ENCODE results near the gene PTCH1. TPM values are rescaled to one million over a fixed set of nuclear protein-coding genes. Genes with fewer than 3 reads are reported as not detected.

Gene PTCH1
- total RNA-seq, 3 donors from 2014 or later, result 11.9 to 38.1 (median 32.1) TPM

DNA sequence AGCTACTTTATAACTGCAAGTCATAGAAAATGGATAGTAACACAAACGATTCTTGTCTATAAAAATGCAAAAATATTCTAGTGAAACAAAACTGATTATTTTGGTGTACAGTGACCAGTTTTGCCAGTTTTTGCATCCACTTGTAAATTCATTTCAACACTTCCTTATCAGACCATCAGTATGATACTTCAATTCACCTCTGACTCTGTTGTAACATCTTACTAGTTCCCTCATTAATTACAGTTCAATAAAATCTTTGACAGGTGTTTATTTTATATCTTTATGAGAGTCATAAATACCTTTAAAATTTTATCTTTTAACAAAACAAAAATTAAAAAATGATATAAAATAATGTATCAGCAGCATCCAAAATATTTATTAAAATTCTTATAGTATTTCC lies 13.1 kb upstream of the PTCH1 start:
- H3K36me3 ChIP-seq (ENCODE audit: low read depth), result no peaks in the 10 kb centered on the region
- H3K4me3 ChIP-seq, result no peak overlapping the region
- H3K4me1 ChIP-seq (ENCODE audit: low read depth), result no peaks in the 10 kb centered on the region
- ATAC-seq (no peak), DNase-seq (no peak)
- intact Hi-C loops (cut with DNase I, micrococcal nuclease), result loop anchor here in 1 of 2 donors (5.0 kb wide), 1 partner anchor 278 kb away; no protein-coding TSS in a partner anchor
- H3K9me3 ChIP-seq, result no peaks in the 10 kb centered on the region
- TF ChIP-seq, protein P1, sequence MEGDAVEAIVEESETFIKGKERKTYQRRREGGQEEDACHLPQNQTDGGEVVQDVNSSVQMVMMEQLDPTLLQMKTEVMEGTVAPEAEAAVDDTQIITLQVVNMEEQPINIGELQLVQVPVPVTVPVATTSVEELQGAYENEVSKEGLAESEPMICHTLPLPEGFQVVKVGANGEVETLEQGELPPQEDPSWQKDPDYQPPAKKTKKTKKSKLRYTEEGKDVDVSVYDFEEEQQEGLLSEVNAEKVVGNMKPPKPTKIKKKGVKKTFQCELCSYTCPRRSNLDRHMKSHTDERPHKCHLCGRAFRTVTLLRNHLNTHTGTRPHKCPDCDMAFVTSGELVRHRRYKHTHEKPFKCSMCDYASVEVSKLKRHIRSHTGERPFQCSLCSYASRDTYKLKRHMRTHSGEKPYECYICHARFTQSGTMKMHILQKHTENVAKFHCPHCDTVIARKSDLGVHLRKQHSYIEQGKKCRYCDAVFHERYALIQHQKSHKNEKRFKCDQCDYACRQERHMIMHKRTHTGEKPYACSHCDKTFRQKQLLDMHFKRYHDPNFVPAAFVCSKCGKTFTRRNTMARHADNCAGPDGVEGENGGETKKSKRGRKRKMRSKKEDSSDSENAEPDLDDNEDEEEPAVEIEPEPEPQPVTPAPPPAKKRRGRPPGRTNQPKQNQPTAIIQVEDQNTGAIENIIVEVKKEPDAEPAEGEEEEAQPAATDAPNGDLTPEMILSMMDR (IDR thresholded peaks at IDR 0.05), result no peak

DNA sequence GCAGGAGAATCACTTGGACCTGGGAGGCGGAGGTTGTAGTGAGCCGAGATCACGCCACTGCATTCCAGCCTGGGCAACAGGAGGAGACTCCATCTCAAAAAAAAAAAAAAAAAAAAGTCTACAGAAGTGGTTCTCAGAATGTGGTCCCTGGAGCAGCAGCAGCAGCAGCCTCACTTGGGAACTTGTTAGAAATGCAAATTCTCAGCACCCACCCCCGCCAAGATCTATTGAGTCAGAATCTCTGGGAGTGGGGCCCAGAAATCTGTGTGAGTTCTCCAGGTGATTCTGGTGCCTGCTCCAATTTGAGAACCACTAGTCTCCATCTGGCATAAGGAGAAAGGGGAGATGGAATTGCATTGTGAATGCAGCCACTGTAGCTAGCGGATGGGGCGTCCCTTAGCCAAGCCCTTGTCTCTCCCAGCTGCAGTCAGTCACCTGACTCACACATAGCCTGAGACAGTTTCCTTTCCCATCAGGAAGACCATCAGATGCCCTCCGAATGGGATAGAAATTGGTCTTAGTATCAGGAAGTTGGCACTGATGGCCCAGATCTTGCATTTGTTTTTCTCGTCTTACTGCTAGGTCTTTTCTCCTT lies 12.2 kb upstream of the PTCH1 start:
- TF ChIP-seq, protein P1 (IDR thresholded peaks at IDR 0.05), result no peak
- H3K9me3 ChIP-seq, result no peaks in the 10 kb centered on the region
- no peaks in the 10 kb centered on the region for H3K36me3 ChIP-seq (ENCODE audit: low read depth)
- no peak overlapping the region for H3K4me3 ChIP-seq
- ATAC-seq (no peak), DNase-seq (no peak)
- no peaks in the 10 kb centered on the region for H3K4me1 ChIP-seq (ENCODE audit: low read depth)
- intact Hi-C loops (cut with DNase I, micrococcal nuclease), result loop anchor here in 1 of 2 donors (5.0 kb wide), 1 partner anchor 277 kb away; no protein-coding TSS in a partner anchor

GRCh38 chr9:95522871-95523370 lies 6.2 kb upstream of the PTCH1 start:
- ATAC-seq, result no peak
- no peaks in the 10 kb centered on the region for H3K9me3 ChIP-seq
- no peak for DNase-seq
- no peaks in the 10 kb centered on the region for H3K4me1 ChIP-seq (ENCODE audit: low read depth)
- intact Hi-C loops (cut with DNase I, micrococcal nuclease), result no loop called here
- H3K36me3 ChIP-seq (ENCODE audit: low read depth), result no peaks in the 10 kb centered on the region
- H3K4me3 ChIP-seq, result no peak overlapping the region
- TF ChIP-seq, protein P1 (IDR thresholded peaks at IDR 0.05), result no peak

GRCh38 chr9:95521699-95522098 lies 4.9 kb upstream of the PTCH1 start:
- H3K36me3 ChIP-seq (ENCODE audit: low read depth), result no peaks in the 10 kb centered on the region
- ATAC-seq, result no peak
- TF ChIP-seq, protein P1 (IDR thresholded peaks at IDR 0.05), result no peak
- H3K4me1 ChIP-seq (ENCODE audit: low read depth), result no peaks in the 10 kb centered on the region
- no peaks in the 10 kb centered on the region for H3K9me3 ChIP-seq
- intact Hi-C loops (cut with DNase I, micrococcal nuclease), result no loop called here
- no peak overlapping the region for H3K4me3 ChIP-seq
- DNase-seq, result no peak

DNA sequence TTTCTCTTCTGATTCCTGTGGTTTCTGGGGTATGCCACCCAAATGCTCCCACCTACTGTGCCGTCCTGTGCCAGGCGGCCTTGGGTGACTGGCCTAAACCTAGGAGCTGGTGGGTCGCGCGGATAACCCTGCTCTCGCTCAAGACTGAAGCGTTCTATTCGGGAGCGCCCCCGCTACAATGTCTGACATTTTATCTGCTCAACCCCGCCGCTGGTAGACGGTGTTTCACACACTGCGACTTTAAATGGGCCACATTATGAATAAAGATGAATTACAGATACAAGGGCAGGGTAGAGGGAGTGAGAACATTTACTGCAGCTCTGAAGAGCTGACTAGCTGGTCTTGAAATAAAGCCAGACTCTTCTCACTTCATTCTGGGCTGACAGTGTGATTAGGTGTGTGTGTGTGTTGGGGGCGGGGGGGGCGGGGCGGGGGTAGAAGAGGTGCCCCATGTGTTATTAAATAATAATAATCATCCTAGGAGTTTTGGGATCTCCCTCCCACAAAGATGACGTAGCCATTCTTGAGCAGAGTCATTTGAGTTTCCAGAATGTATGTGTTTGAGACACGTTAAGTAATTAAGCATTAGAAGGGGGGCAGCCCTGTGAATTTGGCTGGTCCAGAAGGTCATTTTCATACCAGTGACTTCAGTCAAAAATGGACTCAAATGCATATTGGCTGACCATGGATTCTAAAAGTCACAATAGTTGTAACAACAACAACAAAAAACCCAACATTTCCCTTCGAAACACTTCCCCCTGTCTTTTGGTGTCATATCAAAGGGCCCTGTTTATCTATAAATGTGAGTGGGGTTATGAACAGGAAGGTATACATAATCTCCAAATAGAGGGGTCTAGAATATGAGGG lies 1.0 kb upstream of the PTCH1 start:
- TF ChIP-seq, protein P1 (IDR thresholded peaks at IDR 0.05), result no peak
- intact Hi-C loops (cut with DNase I, micrococcal nuclease), result no loop called here
- ATAC-seq (no peak), DNase-seq (peak in 1 of 3 donors; percentile 32)
- no peaks in the 10 kb centered on the region for H3K36me3 ChIP-seq (ENCODE audit: low read depth)
- H3K4me3 ChIP-seq, result no peak overlapping the region
- H3K4me1 ChIP-seq (ENCODE audit: low read depth), result no peaks in the 10 kb centered on the region
- no peaks in the 10 kb centered on the region for H3K9me3 ChIP-seq

Measured in mucosa of descending colon (tissue), 3 donors.